Neuronal stem cell (in vitro differentiated cells): ENCODE results near the gene LDB3.

ENCODE experiments used
- DNase-seq: peaks from one replicate; pipeline ENCODE4 v3.0.0-alpha.2; 2013; ENCODE audit warnings: low spot score
- H2AFZ ChIP-seq: one replicate; pipeline ENCODE4 v1.6.1; 2013; ENCODE audit warnings: mild to moderate bottlenecking, low read length, inconsistent platforms
- H2AK5ac ChIP-seq: 2 replicates; pipeline ENCODE4 v1.6.1; 2013; ENCODE audit warnings: low read depth, mild to moderate bottlenecking, inconsistent platforms, low read length, moderate library complexity, mixed read lengths
- H2BK120ac ChIP-seq: 2 replicates; pipeline ENCODE4 v1.6.1; 2013; ENCODE audit warnings: low read depth, mild to moderate bottlenecking, inconsistent platforms, low read length, moderate library complexity, mixed read lengths
- H2BK12ac ChIP-seq: one replicate; pipeline ENCODE4 v1.6.1; 2013; ENCODE audit warnings: low read length, inconsistent platforms
- H2BK15ac ChIP-seq: 2 replicates; pipeline ENCODE4 v1.6.1; 2013; ENCODE audit warnings: mild to moderate bottlenecking, low read length, inconsistent platforms, mixed read lengths
- H2BK5ac ChIP-seq: one replicate; pipeline ENCODE4 v1.6.1; 2013; ENCODE audit warnings: inconsistent platforms, mild to moderate bottlenecking, low read length, moderate library complexity
- H3K14ac ChIP-seq: one replicate; pipeline ENCODE4 v1.6.1; 2013; ENCODE audit warnings: low read length, inconsistent platforms
- H3K18ac ChIP-seq: 2 replicates; pipeline ENCODE4 v1.6.1; 2013; ENCODE audit warnings: low read length, inconsistent platforms
- H3K23ac ChIP-seq: 2 replicates; pipeline ENCODE4 v1.6.1; 2013; ENCODE audit warnings: low read depth, mild to moderate bottlenecking, mixed read lengths, low read length, inconsistent platforms; ENCODE audit not compliant: poor library complexity
- H3K27ac ChIP-seq: replicated peaks from 3 replicates; pipeline ENCODE4 v1.5.1; 2013; ENCODE audit warnings: low read length, inconsistent platforms
- H3K27me3 ChIP-seq, 3 experiments: 2 replicates each; pipeline ENCODE4 v1.6.1; 2013; ENCODE audit warnings: low read length in 3 of 3, mild to moderate bottlenecking in 2 of 3, inconsistent platforms in 1 of 3, low read depth in 1 of 3, mixed read lengths in 1 of 3, moderate library complexity in 1 of 3; ENCODE audit not compliant: control insufficient read depth in 3 of 3, insufficient read depth in 3 of 3
- H3K36me3 ChIP-seq, 2 donors: replicated peaks in 1 of 2; 2 replicates each; pipeline ENCODE4 v1.6.1; 2013; ENCODE audit warnings: low read length in 2 of 2; ENCODE audit not compliant: control insufficient read depth in 2 of 2, insufficient read depth in 2 of 2
- H3K4ac ChIP-seq: 2 replicates; pipeline ENCODE4 v1.6.1; 2013; ENCODE audit warnings: inconsistent platforms, mild to moderate bottlenecking, low read length, moderate library complexity
- H3K4me1 ChIP-seq, 2 donors: 1 replicate in 1 of 2; 2 replicates in 1 of 2; pipeline ENCODE4 v1.6.1; 2013; ENCODE audit warnings: low read length in 2 of 2, low read depth in 1 of 2; ENCODE audit not compliant: control insufficient read depth in 2 of 2, insufficient read depth in 1 of 2
- H3K4me2 ChIP-seq: one replicate; pipeline ENCODE4 v1.6.1; 2013; ENCODE audit warnings: mild to moderate bottlenecking, low read length, inconsistent platforms; ENCODE audit not compliant: insufficient read depth, poor library complexity, severe bottlenecking
- H3K4me3 ChIP-seq, 2 donors: 2 replicates each; pipeline ENCODE4 v1.5.1; 2013; ENCODE audit warnings: low read length in 2 of 2, mild to moderate bottlenecking in 2 of 2, inconsistent platforms in 1 of 2, moderate library complexity in 1 of 2
- H3K79me1 ChIP-seq: one replicate; pipeline ENCODE4 v1.6.1; 2013; ENCODE audit warnings: low read depth, mild to moderate bottlenecking, inconsistent platforms, low read length, moderate library complexity
- H3K9ac ChIP-seq: one replicate; pipeline ENCODE4 v1.6.1; 2013; ENCODE audit warnings: mild to moderate bottlenecking, low read depth, low read length, inconsistent platforms; ENCODE audit not compliant: poor library complexity
- H3K9me3 ChIP-seq, 2 donors: replicated peaks in 1 of 2; 2 replicates each; pipeline versions ENCODE3 to v1.6.1; 2013; ENCODE audit warnings: low read length in 2 of 2, mild to moderate bottlenecking in 2 of 2, inconsistent platforms in 1 of 2, low read depth in 1 of 2, mixed read lengths in 1 of 2, moderate library complexity in 1 of 2; ENCODE audit not compliant: control insufficient read depth in 2 of 2, insufficient read depth in 1 of 2
- H4K8ac ChIP-seq: one replicate; pipeline ENCODE4 v1.6.1; 2013; ENCODE audit warnings: low read depth, mild to moderate bottlenecking, inconsistent platforms, low read length, moderate library complexity
- H4K91ac ChIP-seq: one replicate; pipeline ENCODE4 v1.6.1; 2013; ENCODE audit warnings: low read length, low read depth, mild to moderate bottlenecking, inconsistent platforms; ENCODE audit not compliant: poor library complexity
- WGBS, 2 donors: extraction: QIAGEN DNeasy Blood & Tissue Kit; methylation state at CpG; one replicate each; pipeline ENCODE4 v1.1.7; 2013; ENCODE audit warnings: missing lambda C conversion rate in 2 of 2, mixed read lengths in 1 of 2; ENCODE audit not compliant: insufficient read length in 2 of 2, insufficient replicate concordance in 1 of 2; ENCODE audit errors: extremely low coverage in 2 of 2; 5-methylcytosine and 5-hydroxymethylcytosine counted together

The LDB3 gene

GRCh38 chr10:86651631-86652331, 16.5 kb upstream of the LDB3 start:
- WGBS, 2 donors, result no CpG with 5 or more reads among the region's 16 CpGs
- H3K79me1 ChIP-seq, result no peaks in the 10 kb centered on the region
- no peak overlapping the region for H2BK5ac ChIP-seq

DNA sequence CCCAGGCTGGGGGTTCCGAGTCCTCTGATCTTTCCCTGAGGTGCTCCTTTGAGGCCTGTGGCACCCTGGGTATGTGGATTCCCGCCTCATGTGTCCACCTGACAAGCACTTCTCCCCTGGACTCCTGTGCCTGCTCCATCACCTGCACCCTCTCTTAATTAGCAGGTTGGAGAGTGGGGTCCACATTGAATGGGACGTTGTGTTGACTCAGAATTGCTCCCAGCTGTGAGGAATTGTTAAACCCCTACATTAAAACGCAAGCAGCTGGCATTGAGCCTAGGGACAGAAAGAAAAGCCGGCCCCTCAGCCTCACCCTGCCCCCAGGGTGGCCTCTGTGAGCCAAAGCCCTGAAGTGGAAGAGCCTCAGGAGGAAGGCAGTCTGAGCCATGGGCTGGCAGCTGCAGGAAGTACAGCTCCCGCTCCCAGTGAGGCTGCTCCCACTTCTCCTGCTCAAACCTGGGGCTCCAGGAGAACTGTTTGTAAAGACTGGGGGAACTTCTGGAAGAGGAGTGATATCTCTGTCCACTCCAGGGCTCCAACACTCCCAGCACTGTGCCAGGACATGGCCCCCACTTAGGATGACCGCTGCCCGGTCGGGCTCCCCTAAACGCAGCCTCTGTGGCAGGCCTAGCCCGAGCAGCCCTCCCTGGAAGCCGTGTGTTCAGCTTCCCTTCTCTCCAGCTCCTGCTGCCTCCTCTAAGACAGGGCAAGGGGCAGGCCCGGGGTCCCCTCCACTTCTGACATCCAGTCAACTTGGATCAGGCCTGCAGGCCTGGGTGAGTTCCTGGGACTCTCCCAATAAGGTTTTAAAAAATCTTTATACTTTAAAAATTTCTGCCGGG, 15.7 kb upstream of the LDB3 start:
- Histone ChIP-seq H3K79me1 (no peaks in the 10 kb centered on the region), H3K18ac (peak overlapping the region; percentile 73), H4K8ac (peak overlapping the region; percentile 26), H3K4ac (no peak overlapping the region), H3K23ac (peak overlapping the region; percentile 18), H2BK120ac (no peak overlapping the region), H3K14ac (no peak overlapping the region), H3K4me1 (peaks cover 0 to 7% of the 10 kb centered on the region in 2 donors), H3K9me3 (peaks cover 0 to 3% of the 10 kb centered on the region in 2 donors), H4K91ac (no peak overlapping the region), H2BK15ac (peak overlapping the region; percentile 99), H3K36me3 (no peaks in the 10 kb centered on the region), H3K4me2 (no peak overlapping the region), H3K27me3 (peaks cover 0 to 19% (median 0%) of the 10 kb centered on the region in 3 experiments), H3K4me3 (no peak overlapping the region), H2BK5ac (peak overlapping the region; percentile 22), H2AFZ (peak overlapping the region; percentile 38), H2AK5ac (peak overlapping the region; percentile 67), H3K27ac (no peak overlapping the region), H3K9ac (peak overlapping the region; percentile 74), H2BK12ac (no peak overlapping the region)
- DNase-seq, result no peak
- no CpG with 5 or more reads among the region's 14 CpGs for WGBS, 2 donors

More at GRCh38 chr10:86651631-86652331, 16.5 kb upstream of the LDB3 start:
- Histone ChIP-seq H3K14ac (no peak overlapping the region), H3K4me2 (no peak overlapping the region), H3K23ac (no peak overlapping the region), H3K18ac (peak overlapping the region; percentile 3), H3K4me1 (peaks cover 0 to 7% of the 10 kb centered on the region in 2 donors), H2BK12ac (no peak overlapping the region), H3K9me3 (peaks cover 0 to 3% of the 10 kb centered on the region in 2 donors), H3K9ac (no peak overlapping the region), H4K8ac (no peak overlapping the region), H2BK120ac (no peak overlapping the region), H3K36me3 (no peaks in the 10 kb centered on the region), H2AK5ac (peak overlapping the region; percentile 67), H2AFZ (no peak overlapping the region), H3K27ac (no peak overlapping the region), H2BK15ac (no peak overlapping the region), H3K27me3 (peaks cover 0 to 24% (median 0%) of the 10 kb centered on the region in 3 experiments), H4K91ac (no peak overlapping the region), H3K4ac (no peak overlapping the region), H3K4me3 (peak overlapping the region in 1 of 2 donors; percentile 26)
- DNase-seq, result no peak

DNA sequence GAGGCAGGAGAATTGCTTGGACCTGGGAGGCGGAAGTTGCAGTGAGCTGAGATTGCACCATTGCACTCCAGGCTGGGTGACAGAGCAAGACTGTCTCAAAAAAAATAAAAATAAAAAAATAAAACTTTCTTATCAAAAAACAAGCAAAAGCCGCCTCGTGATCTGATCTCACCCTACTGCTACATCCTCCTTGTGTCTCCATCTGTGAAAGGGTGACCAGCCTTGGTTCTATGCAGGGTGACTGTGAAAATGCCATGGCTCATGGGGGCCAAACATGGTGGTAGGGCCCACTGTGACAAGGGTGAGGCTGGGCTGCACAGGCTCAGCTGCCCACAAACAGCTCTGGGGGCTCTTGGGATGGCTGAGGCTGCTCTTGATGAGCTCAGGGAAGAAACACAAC, 14.9 kb upstream of the LDB3 start:
- Histone ChIP-seq H4K91ac (no peak overlapping the region), H2AFZ (no peak overlapping the region), H3K18ac (no peak overlapping the region), H2AK5ac (no peak overlapping the region), H2BK120ac (no peak overlapping the region), H3K79me1 (no peaks in the 10 kb centered on the region), H3K27ac (no peak overlapping the region), H2BK5ac (no peak overlapping the region), H3K23ac (no peak overlapping the region), H3K36me3 (no peaks in the 10 kb centered on the region), H3K4me2 (no peak overlapping the region), H4K8ac (no peak overlapping the region), H2BK12ac (no peak overlapping the region), H3K27me3 (peaks cover 0 to 17% (median 0%) of the 10 kb centered on the region in 3 experiments), H2BK15ac (no peak overlapping the region), H3K4me3 (no peak overlapping the region), H3K14ac (no peak overlapping the region), H3K9me3 (peaks cover 0 to 3% of the 10 kb centered on the region in 2 donors), H3K4me1 (peaks cover 0 to 7% of the 10 kb centered on the region in 2 donors), H3K9ac (no peak overlapping the region), H3K4ac (no peak overlapping the region)
- no peak for DNase-seq
- WGBS, 2 donors, result no CpG with 5 or more reads among the region's 3 CpGs

DNA sequence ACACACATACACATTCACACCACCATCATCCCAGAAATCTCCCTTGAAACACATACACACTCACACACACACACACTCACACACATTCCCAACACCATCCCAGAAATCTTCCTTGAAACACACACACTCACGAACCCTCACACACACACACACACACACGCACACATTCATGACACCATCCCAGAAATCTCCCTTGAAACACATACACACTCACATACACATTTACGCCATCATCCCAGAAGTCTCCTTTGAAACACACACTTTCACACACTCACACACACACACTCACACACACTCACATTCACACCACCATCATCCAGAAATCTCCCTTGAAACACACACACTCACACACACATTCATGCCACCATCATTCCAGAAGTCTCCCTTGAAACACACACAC, 14.3 kb upstream of the LDB3 start:
- no peak overlapping the region for H3K18ac ChIP-seq
- H3K79me1 ChIP-seq, result no peaks in the 10 kb centered on the region
- no peak overlapping the region for H4K91ac ChIP-seq
- no peak overlapping the region for H4K8ac ChIP-seq
- H3K4me3 ChIP-seq, result peak overlapping the region in 1 of 2 donors; percentile 1
- peaks cover 0 to 20% (median 0%) of the 10 kb centered on the region in 3 experiments for H3K27me3 ChIP-seq
- H3K36me3 ChIP-seq, result no peaks in the 10 kb centered on the region
- no peak overlapping the region for H3K4me2 ChIP-seq
- H3K27ac ChIP-seq, result no peak overlapping the region
- no peak overlapping the region for H2BK12ac ChIP-seq
- H3K9ac ChIP-seq, result no peak overlapping the region
- DNase-seq, result no peak
- H3K4ac ChIP-seq, result no peak overlapping the region
- peak overlapping the region; percentile 31 for H3K14ac ChIP-seq
- peaks cover 0 to 3% of the 10 kb centered on the region in 2 donors for H3K9me3 ChIP-seq
- 100% methylated on average over 1 to 3 of the region's 3 CpGs for WGBS, 2 donors
- no peak overlapping the region for H2BK15ac ChIP-seq
- H3K4me1 ChIP-seq, result peaks cover 0 to 7% of the 10 kb centered on the region in 2 donors
- H2AK5ac ChIP-seq, result no peak overlapping the region
- H2AFZ ChIP-seq, result no peak overlapping the region
- H2BK5ac ChIP-seq, result no peak overlapping the region
- no peak overlapping the region for H3K23ac ChIP-seq
- H2BK120ac ChIP-seq, result no peak overlapping the region
